Liver (tissue), 9 donors: ENCODE results near the gene DNTT. TPM values are rescaled to one million over a fixed set of nuclear protein-coding genes. Genes with fewer than 3 reads are reported as not detected.

Experiments
- DNase-seq: peaks from one replicate; pipeline ENCODE4 v3.0.0-alpha.2; 2017; ENCODE audit warnings: low spot score
- H3K27ac ChIP-seq, 2 donors: one replicate each; pipeline ENCODE4 v1.7.0; 2013; ENCODE audit warnings: inconsistent platforms in 2 of 2, low read length in 2 of 2, control low read depth in 1 of 2, low read depth in 1 of 2, mild to moderate bottlenecking in 1 of 2
- H3K27me3 ChIP-seq, 4 donors: one replicate each; pipeline versions ENCODE4 v1.6.1 to v1.7.0; 2013; ENCODE audit warnings: low read length in 3 of 4, inconsistent platforms in 1 of 4, mild to moderate bottlenecking in 1 of 4, moderate library complexity in 1 of 4; ENCODE audit not compliant: control insufficient read depth in 4 of 4, insufficient read depth in 4 of 4
- H3K36me3 ChIP-seq, 4 donors: one replicate each; pipeline versions ENCODE4 v1.6.1 to v1.7.0; 2013; ENCODE audit warnings: low read length in 3 of 4, mild to moderate bottlenecking in 3 of 4, low read depth in 1 of 4, moderate library complexity in 1 of 4; ENCODE audit not compliant: control insufficient read depth in 4 of 4, insufficient read depth in 3 of 4
- H3K4me1 ChIP-seq, 4 donors: one replicate each; pipeline versions ENCODE4 v1.6.1 to v1.7.0; 2013; ENCODE audit warnings: low read length in 3 of 4, mild to moderate bottlenecking in 3 of 4, moderate library complexity in 1 of 4; ENCODE audit not compliant: control insufficient read depth in 4 of 4, insufficient read depth in 4 of 4
- H3K4me3 ChIP-seq, 3 donors: one replicate each; pipeline versions ENCODE4 v1.6.1 to v1.7.0; 2013; ENCODE audit warnings: low read length in 3 of 3, control low read depth in 1 of 3, low read depth in 1 of 3, mild to moderate bottlenecking in 1 of 3
- H3K9ac ChIP-seq, 2 donors: one replicate each; pipeline ENCODE4 v1.7.0; 2013; ENCODE audit warnings: low read length in 2 of 2, mild to moderate bottlenecking in 2 of 2, moderate library complexity in 2 of 2, control low read depth in 1 of 2, low read depth in 1 of 2
- H3K9me3 ChIP-seq, 4 donors: one replicate each; pipeline versions ENCODE4 v1.6.1 to v1.7.0; 2013; ENCODE audit warnings: low read length in 3 of 4; ENCODE audit not compliant: control insufficient read depth in 4 of 4
- CTCF ChIP-seq: fragments of 150-350 bp; IDR thresholded peaks from 2 replicates; pipeline ENCODE4 v1.5.1; 2017; ENCODE audit warnings: improper control_type of control experiment, low read depth, low read length; ENCODE audit not compliant: missing input control
- EGR1 ChIP-seq, 2 donors: IDR thresholded peaks; 2 replicates each; pipeline ENCODE4 v1.6.1; 2016 to 2018; ENCODE audit warnings: antibody characterized with exemption in 2 of 2, low read depth in 2 of 2
- FOXA1 ChIP-seq: IDR thresholded peaks from 2 replicates; pipeline ENCODE4 v1.6.1; 2016; ENCODE audit warnings: antibody characterized with exemption
- FOXA2 ChIP-seq: IDR thresholded peaks from 2 replicates; pipeline ENCODE4 v1.6.1; 2016; ENCODE audit warnings: antibody characterized with exemption
- GABPA ChIP-seq, 2 donors: IDR thresholded peaks in 1 of 2; conservative IDR thresholded peaks in 1 of 2; 2 replicates each; pipeline ENCODE4 v1.6.1; 2016; ENCODE audit warnings: antibody characterized with exemption in 2 of 2, mild to moderate bottlenecking in 1 of 2, moderate library complexity in 1 of 2
- HNF4A ChIP-seq, 2 donors: conservative IDR thresholded peaks; 2 replicates each; pipeline ENCODE4 v1.6.1; 2016; ENCODE audit warnings: antibody characterized with exemption in 2 of 2, mild to moderate bottlenecking in 2 of 2
- HNF4G ChIP-seq: IDR thresholded peaks from 2 replicates; pipeline ENCODE4 v1.6.1; 2016; ENCODE audit warnings: antibody characterized with exemption
- JUND ChIP-seq, 2 donors: IDR thresholded peaks; 2 replicates each; pipeline ENCODE4 v1.6.1; 2016; ENCODE audit warnings: antibody characterized with exemption in 2 of 2
- NR2F2 ChIP-seq: IDR thresholded peaks from 2 replicates; pipeline ENCODE4 v1.6.1; 2016; ENCODE audit warnings: antibody characterized with exemption
- RAD21 ChIP-seq, 2 donors: IDR thresholded peaks; 2 replicates each; pipeline ENCODE4 v1.6.1; 2016; ENCODE audit warnings: antibody characterized with exemption in 2 of 2, mild to moderate bottlenecking in 2 of 2
- RXRA ChIP-seq, 2 donors: IDR thresholded peaks; 2 replicates each; pipeline ENCODE4 v1.6.1; 2017 to 2018; ENCODE audit warnings: antibody characterized with exemption in 2 of 2, mild to moderate bottlenecking in 1 of 2
- SP1 ChIP-seq: IDR thresholded peaks from 2 replicates; pipeline ENCODE4 v1.6.1; 2018; ENCODE audit warnings: antibody characterized with exemption, mild to moderate bottlenecking
- TAF1 ChIP-seq: conservative IDR thresholded peaks from 2 replicates; pipeline ENCODE4 v1.6.1; 2016; ENCODE audit warnings: antibody characterized with exemption, mild to moderate bottlenecking
- YY1 ChIP-seq: IDR thresholded peaks from 2 replicates; pipeline ENCODE4 v1.6.1; 2016; ENCODE audit warnings: antibody characterized with exemption, mild to moderate bottlenecking
- WGBS: extraction: QIAGEN DNeasy Blood & Tissue Kit; methylation state at CpG from one replicate; pipeline ENCODE4 v1.1.7; 2013; 5-methylcytosine and 5-hydroxymethylcytosine counted together
- polyA plus RNA-seq, 2 donors: library from polyadenylated mRNA; stranded (reverse) in 1 of 2; unstranded in 1 of 2; fragments of 200-250 nt in 1 of 2; fragments of >200 nt in 1 of 2; fragmentation: Nextera tagmentation in 1 of 2; extraction: Ambion mirVana in 1 of 2; gene quantifications; one replicate each; pipeline versions ENCODE4 v1.2.1 to v1.2.3, GENCODE V29; 2013 to 2015
- total RNA-seq, 2 donors: library from RNA; depleted of rRNA; stranded (reverse); fragments of >200 nt; gene quantifications; one replicate each; pipeline ENCODE4 v1.2.3, GENCODE V29; 2014
- TF ChIP-seq, protein P1 (sequence below): IDR thresholded peaks from 2 replicates; pipeline ENCODE4 v1.6.1; 2016; ENCODE audit warnings: antibody characterized with exemption
- TF ChIP-seq, protein P2 (sequence below): IDR thresholded peaks from 2 replicates; pipeline ENCODE4 v1.6.1; 2016; ENCODE audit warnings: antibody characterized with exemption, mild to moderate bottlenecking
- TF ChIP-seq, protein P3 (sequence below): IDR thresholded peaks from 2 replicates; pipeline ENCODE4 v1.6.1; 2016; ENCODE audit warnings: antibody characterized with exemption
- TF ChIP-seq, protein P4 (sequence below): IDR thresholded peaks from 2 replicates; pipeline ENCODE4 v1.6.1; 2016; ENCODE audit warnings: antibody characterized with exemption
- donor health status: healthy.
- donor health status: healthy.
- donor health status: healthy.
- donor health status: healthy.
- donor health status: healthy.

The DNTT gene
- total and polyA plus RNA-seq, 4 donors = 0.70 TPM; not detected in 3

GRCh38 chr10:96321822-96322221 lies 17.6 kb downstream of the DNTT start:
- 65% methylated on average over 5 of the region's 5 CpGs for WGBS

More at GRCh38 chr10:96321822-96322221, 17.6 kb downstream of the DNTT start:
- TF ChIP-seq SP1 (no peak), FOXA2 (no peak), YY1 (no peak), GABPA (IDR thresholded peaks at IDR 0.05 in 1 of 2, conservative IDR thresholded peaks at IDR 0.05 in 1 of 2) (no peak), EGR1 (IDR thresholded peaks at IDR 0.05; ENCODE audit: low read depth in 2 of 2) (no peak), JUND (IDR thresholded peaks at IDR 0.05) (no peak), NR2F2 (no peak), HNF4A (conservative IDR thresholded peaks at IDR 0.05) (no peak), RXRA (IDR thresholded peaks at IDR 0.05) (no peak), CTCF (no peak), FOXA1 (no peak), HNF4G (no peak), TAF1 (no peak), RAD21 (IDR thresholded peaks at IDR 0.05) (no peak)
- TF ChIP-seq, protein P1, sequence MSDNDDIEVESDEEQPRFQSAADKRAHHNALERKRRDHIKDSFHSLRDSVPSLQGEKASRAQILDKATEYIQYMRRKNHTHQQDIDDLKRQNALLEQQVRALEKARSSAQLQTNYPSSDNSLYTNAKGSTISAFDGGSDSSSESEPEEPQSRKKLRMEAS = no peak
- TF ChIP-seq, protein P2, sequence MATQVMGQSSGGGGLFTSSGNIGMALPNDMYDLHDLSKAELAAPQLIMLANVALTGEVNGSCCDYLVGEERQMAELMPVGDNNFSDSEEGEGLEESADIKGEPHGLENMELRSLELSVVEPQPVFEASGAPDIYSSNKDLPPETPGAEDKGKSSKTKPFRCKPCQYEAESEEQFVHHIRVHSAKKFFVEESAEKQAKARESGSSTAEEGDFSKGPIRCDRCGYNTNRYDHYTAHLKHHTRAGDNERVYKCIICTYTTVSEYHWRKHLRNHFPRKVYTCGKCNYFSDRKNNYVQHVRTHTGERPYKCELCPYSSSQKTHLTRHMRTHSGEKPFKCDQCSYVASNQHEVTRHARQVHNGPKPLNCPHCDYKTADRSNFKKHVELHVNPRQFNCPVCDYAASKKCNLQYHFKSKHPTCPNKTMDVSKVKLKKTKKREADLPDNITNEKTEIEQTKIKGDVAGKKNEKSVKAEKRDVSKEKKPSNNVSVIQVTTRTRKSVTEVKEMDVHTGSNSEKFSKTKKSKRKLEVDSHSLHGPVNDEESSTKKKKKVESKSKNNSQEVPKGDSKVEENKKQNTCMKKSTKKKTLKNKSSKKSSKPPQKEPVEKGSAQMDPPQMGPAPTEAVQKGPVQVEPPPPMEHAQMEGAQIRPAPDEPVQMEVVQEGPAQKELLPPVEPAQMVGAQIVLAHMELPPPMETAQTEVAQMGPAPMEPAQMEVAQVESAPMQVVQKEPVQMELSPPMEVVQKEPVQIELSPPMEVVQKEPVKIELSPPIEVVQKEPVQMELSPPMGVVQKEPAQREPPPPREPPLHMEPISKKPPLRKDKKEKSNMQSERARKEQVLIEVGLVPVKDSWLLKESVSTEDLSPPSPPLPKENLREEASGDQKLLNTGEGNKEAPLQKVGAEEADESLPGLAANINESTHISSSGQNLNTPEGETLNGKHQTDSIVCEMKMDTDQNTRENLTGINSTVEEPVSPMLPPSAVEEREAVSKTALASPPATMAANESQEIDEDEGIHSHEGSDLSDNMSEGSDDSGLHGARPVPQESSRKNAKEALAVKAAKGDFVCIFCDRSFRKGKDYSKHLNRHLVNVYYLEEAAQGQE = no peak
- TF ChIP-seq, protein P3, sequence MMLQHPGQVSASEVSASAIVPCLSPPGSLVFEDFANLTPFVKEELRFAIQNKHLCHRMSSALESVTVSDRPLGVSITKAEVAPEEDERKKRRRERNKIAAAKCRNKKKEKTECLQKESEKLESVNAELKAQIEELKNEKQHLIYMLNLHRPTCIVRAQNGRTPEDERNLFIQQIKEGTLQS = no peak
- TF ChIP-seq, protein P4, sequence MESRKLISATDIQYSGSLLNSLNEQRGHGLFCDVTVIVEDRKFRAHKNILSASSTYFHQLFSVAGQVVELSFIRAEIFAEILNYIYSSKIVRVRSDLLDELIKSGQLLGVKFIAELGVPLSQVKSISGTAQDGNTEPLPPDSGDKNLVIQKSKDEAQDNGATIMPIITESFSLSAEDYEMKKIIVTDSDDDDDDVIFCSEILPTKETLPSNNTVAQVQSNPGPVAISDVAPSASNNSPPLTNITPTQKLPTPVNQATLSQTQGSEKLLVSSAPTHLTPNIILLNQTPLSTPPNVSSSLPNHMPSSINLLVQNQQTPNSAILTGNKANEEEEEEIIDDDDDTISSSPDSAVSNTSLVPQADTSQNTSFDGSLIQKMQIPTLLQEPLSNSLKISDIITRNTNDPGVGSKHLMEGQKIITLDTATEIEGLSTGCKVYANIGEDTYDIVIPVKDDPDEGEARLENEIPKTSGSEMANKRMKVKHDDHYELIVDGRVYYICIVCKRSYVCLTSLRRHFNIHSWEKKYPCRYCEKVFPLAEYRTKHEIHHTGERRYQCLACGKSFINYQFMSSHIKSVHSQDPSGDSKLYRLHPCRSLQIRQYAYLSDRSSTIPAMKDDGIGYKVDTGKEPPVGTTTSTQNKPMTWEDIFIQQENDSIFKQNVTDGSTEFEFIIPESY = no peak
- DNase-seq = no peak
- Histone ChIP-seq H3K36me3 (no peaks in the 10 kb centered on the region), H3K27ac (no peak overlapping the region), H3K27me3 (peaks cover 0 to 5% (median 0%) of the 10 kb centered on the region in 4 donors), H3K4me1 (no peaks in the 10 kb centered on the region), H3K4me3 (no peak overlapping the region), H3K9me3 (no peaks in the 10 kb centered on the region), H3K9ac (no peak overlapping the region)
